ENCODE results near the gene EHD1. TPM values are rescaled to one million over a fixed set of nuclear protein-coding genes. Genes with fewer than 3 reads are reported as not detected.

Gene EHD1
- total and polyA plus RNA-seq, 2 of the 8 experiments (the other 6 are each of a cell fraction or from before 2014, with no cell fraction given), result 31.5 to 42.9 TPM

DNA sequence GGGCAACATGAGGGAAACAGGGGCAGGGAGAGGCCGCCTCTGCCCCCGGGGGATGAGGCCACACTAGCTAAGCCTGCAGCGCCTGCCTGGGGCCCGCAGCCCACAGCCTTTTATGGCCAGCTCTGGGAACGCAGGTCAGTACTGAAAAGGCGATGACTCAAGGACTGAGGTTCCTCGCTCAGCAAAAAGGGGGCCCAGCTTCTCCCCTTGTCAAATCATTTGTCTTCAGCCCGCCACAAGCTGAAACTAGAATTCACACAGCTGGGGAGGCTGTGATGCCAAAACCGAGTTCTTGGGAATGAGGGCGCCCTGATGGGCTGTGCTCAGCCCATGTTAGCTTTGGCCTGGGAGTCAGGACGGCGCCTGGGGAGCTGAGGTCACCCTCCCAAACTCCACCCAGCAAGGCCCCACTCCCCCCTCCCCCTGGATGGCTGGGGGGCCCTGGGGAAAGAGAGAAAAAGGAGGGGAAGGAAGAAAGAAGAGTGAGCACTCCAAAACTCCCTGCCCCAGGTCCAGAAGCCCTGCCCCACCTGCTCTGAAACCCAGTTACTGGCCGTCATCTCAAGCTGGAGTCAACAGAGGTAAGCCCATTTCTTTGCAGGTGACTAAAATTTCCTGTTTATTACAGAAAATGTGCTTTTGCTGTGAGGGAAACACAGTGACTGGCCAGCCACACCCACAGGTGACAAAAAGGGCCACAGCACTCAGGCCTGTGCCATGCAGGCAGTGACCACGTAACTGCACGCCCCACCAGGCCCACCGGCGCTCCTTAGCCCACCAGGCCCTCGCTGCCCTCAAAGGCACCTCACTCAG lies 13.7 kb downstream of the EHD1 start:
- H3K27me3 ChIP-seq (replicated peaks in 1 of 4; ENCODE audit: control insufficient read depth in 3 of 4, extremely low read depth in 1 of 4, insufficient read depth in 3 of 4, low read length in 3 of 4), result no peaks in the 10 kb centered on the region
- no peak for FAIRE-seq
- TF ChIP-seq CHD1 (IDR thresholded peaks at IDR 0.05; ENCODE audit: low read depth, low read length) (no peak), POU5F1 (IDR thresholded peaks at IDR 0.05; ENCODE audit: low read depth, low read length) (no peak), CREB1 (IDR thresholded peaks at IDR 0.05) (no peak), BACH1 (IDR thresholded peaks at IDR 0.05; ENCODE audit: low read length) (peak; percentile 50; the same call in 1 of the 2 replicates), SRF (IDR thresholded peaks at IDR 0.05; ENCODE audit: low read depth, low read length) (peak; percentile 62)
- TF ChIP-seq, protein P1, sequence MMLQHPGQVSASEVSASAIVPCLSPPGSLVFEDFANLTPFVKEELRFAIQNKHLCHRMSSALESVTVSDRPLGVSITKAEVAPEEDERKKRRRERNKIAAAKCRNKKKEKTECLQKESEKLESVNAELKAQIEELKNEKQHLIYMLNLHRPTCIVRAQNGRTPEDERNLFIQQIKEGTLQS (IDR thresholded peaks at IDR 0.05; ENCODE audit: insufficient read depth, low read depth, low read length), result no peak
- H3K9ac ChIP-seq (replicated peaks in 1 of 4; ENCODE audit: extremely low read depth in 1 of 4, low read depth in 3 of 4, low read length in 3 of 4), result no peak overlapping the region
- no peak for DNase-seq (ENCODE audit: low read depth in 1 of 2, low spot score in 2 of 2)
- H3K79me1 ChIP-seq (ENCODE audit: low read depth, low read length), result peaks cover 10% of the 10 kb centered on the region
- H3K56ac ChIP-seq (replicated peaks; ENCODE audit: insufficient read length, low read depth, low read length), result no peak overlapping the region
- POLR2A ChIA-PET (ENCODE audit: partially characterized antibody), result interaction anchor here (0.9 to 25.7 kb wide), 6 partner anchors 12 to 246 kb away, joined by 3 to 408 read pairs (median 4); partner anchors contain the start of gene EHD1
- H2BK15ac ChIP-seq (ENCODE audit: low read length), result 0 out of 2 replicates have a peak overlapping the region, but pooled peaks have one; percentile 81
- H3K36me3 ChIP-seq (ENCODE audit: control insufficient read depth in 2 of 4, insufficient read depth in 4 of 4, low read length in 3 of 4), result no peaks in the 10 kb centered on the region; a peak in 1 of 8 replicates
- CTCF ChIA-PET (ENCODE audit: partially characterized antibody), result interaction anchor here (0.9 to 32.3 kb wide), 8 partner anchors 14 to 243 kb away, joined by 3 to 1058 read pairs (median 4); partner anchors contain the start of genes BATF2 and EHD1
- H3K23me2 ChIP-seq (ENCODE audit: low read depth, low read length), result no peaks in the 10 kb centered on the region
- H4K8ac ChIP-seq (ENCODE audit: extremely low read depth, insufficient read depth, low read length), result peak overlapping the region; percentile 66; the same call in 1 of the 2 replicates
- no peak overlapping the region for H2BK20ac ChIP-seq (ENCODE audit: low read length)
- H4K5ac ChIP-seq (ENCODE audit: insufficient read length, low read depth, low read length), result no peak overlapping the region
- no peaks in the 10 kb centered on the region for H3K9me3 ChIP-seq (ENCODE audit: insufficient read depth in 2 of 2, low read depth in 1 of 2, low read length in 1 of 2)
- H3K4me3 ChIP-seq (ENCODE audit: extremely low read depth in 1 of 4, insufficient read depth in 2 of 4, low read depth in 3 of 4, low read length in 4 of 4), result no peak overlapping the region
- H3K18ac ChIP-seq (ENCODE audit: extremely low read depth, low read length), result no peak overlapping the region
- no peak overlapping the region for H3K4me2 ChIP-seq (ENCODE audit: insufficient read depth in 1 of 2, low read depth in 2 of 2, low read length in 2 of 2)
- no peak overlapping the region for H2BK120ac ChIP-seq (replicated peaks; ENCODE audit: low read depth, low read length)
- H3K4me1 ChIP-seq (replicated peaks in 1 of 4; ENCODE audit: control insufficient read depth in 3 of 4, insufficient read depth in 4 of 4, low read length in 3 of 4), result peaks cover 0 to 20% (median 15%) of the 10 kb centered on the region in 4 experiments; a peak in 6 of 7 replicates
- H4K91ac ChIP-seq (replicated peaks; ENCODE audit: insufficient read length, low read length), result no peak overlapping the region
- no peak overlapping the region for H3K14ac ChIP-seq (ENCODE audit: insufficient read length)
- H2AK5ac ChIP-seq (ENCODE audit: low read depth, low read length), result no peak overlapping the region
- H2BK5ac ChIP-seq (ENCODE audit: low read depth, low read length), result peak overlapping the region; percentile 71; the same call in 1 of the 2 replicates
- H2AFZ ChIP-seq (ENCODE audit: low read length), result no peak overlapping the region
- H3K27ac ChIP-seq (ENCODE audit: low read depth, low read length), result no peak overlapping the region
- no peak overlapping the region for H3K23ac ChIP-seq (ENCODE audit: insufficient read length)
- peaks cover 0 to 9% of the 10 kb centered on the region in 2 experiments; a peak in 1 of 4 replicates for H3K79me2 ChIP-seq (ENCODE audit: control insufficient read depth in 1 of 2, insufficient read depth in 2 of 2, low read length in 2 of 2)
- H2BK12ac ChIP-seq (ENCODE audit: low read depth, low read length), result no peak overlapping the region
- no peak overlapping the region for H3K4ac ChIP-seq (replicated peaks; ENCODE audit: insufficient read length, low read depth, low read length)
- H4K20me1 ChIP-seq (replicated peaks in 1 of 2; ENCODE audit: control insufficient read depth in 1 of 2, insufficient read depth in 2 of 2, low read length in 2 of 2), result peaks cover 0 to 4% of the 10 kb centered on the region in 2 experiments
- WGBS, 2 experiments (ENCODE audit: extremely low coverage in 1 of 2, insufficient coverage in 1 of 2, insufficient read length in 1 of 2, insufficient replicate concordance in 2 of 2, low coverage in 1 of 2, low lambda C conversion rate in 2 of 2, missing lambda C conversion rate in 1 of 2), result 85% methylated on average over 18 of the region's 18 CpGs; no CpG with 5 or more reads in 1 of the 2 experiments
